ENCODE data around the gene IL21R.

IL21R gene

DNA sequence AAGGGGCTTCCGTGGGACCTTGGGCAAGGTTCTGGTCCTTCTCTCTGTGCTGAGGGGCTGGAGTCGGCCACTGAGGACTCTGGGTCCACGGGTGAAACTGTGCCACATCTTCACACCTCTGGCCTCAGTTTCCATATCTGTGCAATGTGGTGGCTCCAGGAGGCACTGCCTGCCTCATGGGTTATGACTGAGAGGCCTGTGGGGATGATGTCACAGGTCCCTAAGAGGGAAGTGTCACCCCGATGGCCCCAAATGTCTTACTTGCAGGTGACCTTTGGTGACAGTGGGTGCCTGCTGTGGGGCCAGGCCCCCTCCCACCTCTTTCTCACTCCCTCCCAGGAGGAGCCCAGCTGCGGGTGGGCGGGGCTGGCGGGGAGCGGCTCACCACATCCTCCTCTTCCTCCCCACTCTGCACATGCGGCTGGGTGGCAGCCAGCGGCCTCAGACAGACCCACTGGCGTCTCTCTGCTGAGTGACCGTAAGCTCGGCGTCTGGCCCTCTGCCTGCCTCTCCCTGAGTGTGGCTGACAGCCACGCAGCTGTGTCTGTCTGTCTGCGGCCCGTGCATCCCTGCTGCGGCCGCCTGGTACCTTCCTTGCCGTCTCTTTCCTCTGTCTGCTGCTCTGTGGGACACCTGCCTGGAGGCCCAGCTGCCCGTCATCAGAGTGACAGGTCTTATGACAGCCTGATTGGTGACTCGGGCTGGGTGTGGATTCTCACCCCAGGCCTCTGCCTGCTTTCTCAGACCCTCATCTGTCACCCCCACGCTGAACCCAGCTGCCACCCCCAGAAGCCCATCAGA lies at the start of gene IL21R:
IL21R (plus strand) TSS at position 407 of the 801 bp plus-strand sequence. CDS start 27,898 bp downstream, outside the sequence.
- DNase-seq: peak; percentile 81 to 85

DNA sequence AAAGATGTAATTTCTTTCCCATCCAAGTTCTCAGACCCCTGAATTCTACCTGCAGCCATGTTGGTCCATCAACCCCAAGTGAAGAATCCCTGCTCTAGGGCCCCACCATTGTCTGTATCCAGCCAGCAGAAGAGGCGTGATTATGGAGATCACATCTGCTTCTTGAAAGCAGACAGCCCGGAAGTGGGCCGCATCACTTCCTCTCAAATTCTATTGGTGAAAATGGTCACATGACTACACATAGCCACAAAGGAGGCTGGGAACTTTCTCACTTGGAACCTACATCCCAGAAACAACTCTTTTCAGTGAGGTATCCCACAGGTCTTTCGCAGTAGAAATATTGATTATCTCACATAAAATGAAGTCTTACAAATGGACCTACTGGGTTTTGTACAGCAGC lies 48.1 kb upstream of the IL21R start:
- DNase-seq: no peak

DNA sequence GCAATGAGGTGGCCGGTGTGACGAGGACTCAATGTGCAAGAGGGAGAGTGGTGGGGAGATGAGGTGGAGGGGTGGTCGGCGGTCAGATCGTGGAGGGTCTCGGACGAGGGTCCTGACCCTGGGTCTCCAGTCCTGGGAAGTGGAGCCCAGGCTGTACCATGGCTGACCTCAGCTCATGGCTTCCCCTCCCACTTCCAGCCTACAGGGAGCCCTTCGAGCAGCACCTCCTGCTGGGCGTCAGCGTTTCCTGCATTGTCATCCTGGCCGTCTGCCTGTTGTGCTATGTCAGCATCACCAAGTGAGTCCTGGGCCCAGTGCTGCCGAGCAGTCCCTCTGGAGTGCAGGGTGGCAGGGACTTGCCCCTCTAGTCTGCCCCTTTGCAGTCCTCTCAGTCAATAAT lies 46.4 kb upstream of the IL21R start:
- DNase-seq: peak; percentile 44 to 48

DNA sequence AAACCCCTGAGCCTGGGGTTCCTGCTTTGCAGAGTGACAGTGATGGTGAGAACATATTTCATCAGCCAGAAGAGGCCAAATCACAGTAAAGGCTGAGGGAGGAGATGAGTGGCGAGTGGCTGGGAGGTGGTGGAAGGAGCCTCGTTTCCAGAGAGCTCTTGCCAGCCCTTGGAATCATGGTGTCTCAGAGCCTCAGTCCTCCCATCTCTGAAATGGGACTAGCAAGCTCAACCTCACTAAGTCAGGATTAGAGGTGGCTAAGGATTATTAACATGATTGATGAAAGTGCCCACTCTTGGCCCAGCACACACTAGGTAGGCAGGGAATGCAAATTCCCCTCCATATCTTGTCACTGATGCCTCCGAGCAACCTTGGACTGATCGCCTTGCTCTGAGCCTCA lies 45.2 kb upstream of the IL21R start:
- no peak for DNase-seq

DNA sequence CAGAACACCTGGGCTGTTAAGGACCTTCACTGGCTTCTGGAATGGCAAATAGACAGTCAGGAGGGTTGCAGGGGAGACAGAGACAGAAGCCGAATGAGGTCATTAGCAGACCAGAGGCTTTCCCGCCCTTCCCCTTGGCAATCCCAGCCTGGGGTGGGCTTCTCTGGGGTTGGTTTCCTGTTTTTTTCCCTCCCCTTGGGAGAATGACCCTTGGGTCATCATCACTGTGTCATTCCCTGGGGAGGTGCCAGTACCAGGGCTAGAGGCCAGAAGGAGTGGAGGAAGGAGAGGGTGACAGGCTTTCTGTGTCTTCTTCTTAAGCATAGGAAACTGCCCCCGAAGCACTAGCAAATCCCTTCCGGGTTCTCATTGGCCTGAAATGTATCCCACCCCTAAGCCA lies 42.9 kb upstream of the IL21R start:
- DNase-seq: no peak

DNA sequence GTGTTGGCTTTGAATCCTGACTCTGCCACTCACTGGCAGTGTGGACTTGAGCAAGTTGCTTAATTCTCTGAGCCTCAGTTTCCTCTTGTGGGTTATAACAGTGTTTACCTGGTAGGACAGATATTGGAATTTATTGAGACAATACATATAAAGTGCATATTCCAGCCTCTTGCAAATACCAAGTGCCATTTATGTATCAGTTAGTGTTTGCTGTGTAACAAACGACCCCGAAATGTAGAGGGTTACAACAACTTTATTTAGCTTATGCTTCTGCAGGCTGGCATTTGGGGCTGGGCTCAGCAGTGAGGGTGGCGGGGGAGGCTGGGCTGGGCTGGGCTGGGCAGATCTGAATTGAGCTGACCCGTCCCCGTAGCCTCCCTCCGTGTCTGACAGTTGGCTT lies 42.4 kb upstream of the IL21R start:
- DNase-seq: no peak

DNA sequence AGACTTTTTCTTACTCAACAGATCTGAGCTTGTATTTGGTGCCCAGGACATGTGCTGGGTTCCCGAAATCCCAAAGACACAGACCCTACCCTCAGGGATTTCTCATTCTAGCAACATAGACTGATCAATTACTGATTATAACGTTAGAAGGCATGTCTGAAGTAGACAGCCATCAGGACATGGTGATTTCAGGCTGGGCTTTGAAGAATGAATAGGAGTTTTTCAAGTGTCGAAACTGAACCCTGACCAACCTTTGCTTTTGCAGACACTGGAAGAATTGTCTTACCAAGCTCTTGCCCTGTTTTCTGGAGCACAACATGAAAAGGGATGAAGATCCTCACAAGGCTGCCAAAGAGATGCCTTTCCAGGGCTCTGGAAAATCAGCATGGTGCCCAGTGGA lies 40.0 kb upstream of the IL21R start:
- no peak for DNase-seq

DNA sequence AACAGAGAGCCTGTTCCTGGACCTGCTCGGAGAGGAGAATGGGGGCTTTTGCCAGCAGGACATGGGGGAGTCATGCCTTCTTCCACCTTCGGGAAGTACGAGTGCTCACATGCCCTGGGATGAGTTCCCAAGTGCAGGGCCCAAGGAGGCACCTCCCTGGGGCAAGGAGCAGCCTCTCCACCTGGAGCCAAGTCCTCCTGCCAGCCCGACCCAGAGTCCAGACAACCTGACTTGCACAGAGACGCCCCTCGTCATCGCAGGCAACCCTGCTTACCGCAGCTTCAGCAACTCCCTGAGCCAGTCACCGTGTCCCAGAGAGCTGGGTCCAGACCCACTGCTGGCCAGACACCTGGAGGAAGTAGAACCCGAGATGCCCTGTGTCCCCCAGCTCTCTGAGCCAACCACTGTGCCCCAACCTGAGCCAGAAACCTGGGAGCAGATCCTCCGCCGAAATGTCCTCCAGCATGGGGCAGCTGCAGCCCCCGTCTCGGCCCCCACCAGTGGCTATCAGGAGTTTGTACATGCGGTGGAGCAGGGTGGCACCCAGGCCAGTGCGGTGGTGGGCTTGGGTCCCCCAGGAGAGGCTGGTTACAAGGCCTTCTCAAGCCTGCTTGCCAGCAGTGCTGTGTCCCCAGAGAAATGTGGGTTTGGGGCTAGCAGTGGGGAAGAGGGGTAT lies 39.3 kb upstream of the IL21R start:
- no peak for DNase-seq

DNA sequence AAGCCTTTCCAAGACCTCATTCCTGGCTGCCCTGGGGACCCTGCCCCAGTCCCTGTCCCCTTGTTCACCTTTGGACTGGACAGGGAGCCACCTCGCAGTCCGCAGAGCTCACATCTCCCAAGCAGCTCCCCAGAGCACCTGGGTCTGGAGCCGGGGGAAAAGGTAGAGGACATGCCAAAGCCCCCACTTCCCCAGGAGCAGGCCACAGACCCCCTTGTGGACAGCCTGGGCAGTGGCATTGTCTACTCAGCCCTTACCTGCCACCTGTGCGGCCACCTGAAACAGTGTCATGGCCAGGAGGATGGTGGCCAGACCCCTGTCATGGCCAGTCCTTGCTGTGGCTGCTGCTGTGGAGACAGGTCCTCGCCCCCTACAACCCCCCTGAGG lies 38.7 kb upstream of the IL21R start:
- DNase-seq: no peak

DNA sequence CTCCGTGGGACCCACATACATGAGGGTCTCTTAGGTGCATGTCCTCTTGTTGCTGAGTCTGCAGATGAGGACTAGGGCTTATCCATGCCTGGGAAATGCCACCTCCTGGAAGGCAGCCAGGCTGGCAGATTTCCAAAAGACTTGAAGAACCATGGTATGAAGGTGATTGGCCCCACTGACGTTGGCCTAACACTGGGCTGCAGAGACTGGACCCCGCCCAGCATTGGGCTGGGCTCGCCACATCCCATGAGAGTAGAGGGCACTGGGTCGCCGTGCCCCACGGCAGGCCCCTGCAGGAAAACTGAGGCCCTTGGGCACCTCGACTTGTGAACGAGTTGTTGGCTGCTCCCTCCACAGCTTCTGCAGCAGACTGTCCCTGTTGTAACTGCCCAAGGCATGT lies 38.2 kb upstream of the IL21R start:
- DNase-seq: no peak

DNA sequence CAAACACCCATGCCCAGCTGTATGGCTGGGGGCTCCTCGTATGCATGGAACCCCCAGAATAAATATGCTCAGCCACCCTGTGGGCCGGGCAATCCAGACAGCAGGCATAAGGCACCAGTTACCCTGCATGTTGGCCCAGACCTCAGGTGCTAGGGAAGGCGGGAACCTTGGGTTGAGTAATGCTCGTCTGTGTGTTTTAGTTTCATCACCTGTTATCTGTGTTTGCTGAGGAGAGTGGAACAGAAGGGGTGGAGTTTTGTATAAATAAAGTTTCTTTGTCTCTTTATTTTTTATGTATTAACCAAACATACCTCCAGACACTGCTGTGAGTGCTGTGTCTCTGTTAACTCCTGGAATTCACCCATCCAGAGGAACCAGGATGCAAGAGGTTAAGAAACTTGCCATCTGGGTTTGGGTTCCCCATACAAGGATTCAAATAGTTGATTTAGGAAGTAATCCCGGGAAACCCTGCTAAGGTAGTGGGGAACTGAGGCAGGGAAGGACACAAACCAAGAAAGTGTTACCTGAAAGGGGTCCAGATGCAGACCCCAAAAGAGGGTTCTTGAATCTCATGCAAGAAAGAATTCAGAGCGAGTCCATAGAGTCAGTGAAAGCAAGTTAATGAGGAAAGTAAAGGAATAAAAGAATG lies 37.4 kb upstream of the IL21R start:
- no peak for DNase-seq

DNA sequence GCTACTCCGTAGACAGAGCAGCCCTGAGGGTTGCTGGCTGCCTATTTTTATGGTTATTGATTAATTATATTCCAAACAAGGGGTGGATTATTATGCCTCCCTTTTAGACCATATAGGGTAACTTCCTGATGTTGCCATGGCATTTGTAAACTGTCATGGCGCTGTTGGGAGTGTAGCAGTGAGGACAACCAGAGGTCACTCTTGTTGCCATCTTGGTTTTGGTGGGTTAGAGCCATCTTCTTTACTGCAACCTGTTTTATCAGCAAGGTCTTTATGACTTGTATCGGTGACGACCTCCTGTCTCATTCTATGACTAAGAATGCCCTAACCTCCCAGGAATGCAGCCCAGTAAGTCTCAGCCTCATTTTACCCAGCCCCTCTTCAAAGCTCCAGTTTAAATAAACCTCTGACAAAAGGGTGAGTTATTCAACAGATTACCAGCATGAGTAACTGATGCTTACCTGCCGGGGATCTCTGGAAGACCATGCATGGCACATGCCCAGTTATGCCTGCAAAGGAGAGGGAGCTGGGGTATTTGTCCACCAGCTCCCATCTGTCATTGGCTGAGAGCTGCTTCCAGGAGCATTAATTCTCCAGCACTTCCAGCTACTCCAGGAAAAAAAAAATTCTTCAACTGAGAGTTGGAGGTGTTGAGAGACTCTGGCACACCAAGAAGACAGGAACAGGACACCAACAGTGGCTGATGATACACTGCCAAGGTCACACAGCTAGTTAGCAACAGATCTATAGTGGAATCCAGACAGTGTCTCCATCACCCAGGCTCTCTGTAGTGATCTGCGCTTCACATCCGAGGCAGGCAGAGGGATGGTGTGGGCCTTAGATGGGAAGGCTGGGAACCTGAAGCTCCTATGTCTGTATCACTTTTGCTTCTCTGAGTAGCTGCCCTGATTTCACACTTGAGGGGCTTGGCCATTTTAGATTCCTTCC lies 36.6 kb upstream of the IL21R start:
- DNase-seq: no peak

DNA sequence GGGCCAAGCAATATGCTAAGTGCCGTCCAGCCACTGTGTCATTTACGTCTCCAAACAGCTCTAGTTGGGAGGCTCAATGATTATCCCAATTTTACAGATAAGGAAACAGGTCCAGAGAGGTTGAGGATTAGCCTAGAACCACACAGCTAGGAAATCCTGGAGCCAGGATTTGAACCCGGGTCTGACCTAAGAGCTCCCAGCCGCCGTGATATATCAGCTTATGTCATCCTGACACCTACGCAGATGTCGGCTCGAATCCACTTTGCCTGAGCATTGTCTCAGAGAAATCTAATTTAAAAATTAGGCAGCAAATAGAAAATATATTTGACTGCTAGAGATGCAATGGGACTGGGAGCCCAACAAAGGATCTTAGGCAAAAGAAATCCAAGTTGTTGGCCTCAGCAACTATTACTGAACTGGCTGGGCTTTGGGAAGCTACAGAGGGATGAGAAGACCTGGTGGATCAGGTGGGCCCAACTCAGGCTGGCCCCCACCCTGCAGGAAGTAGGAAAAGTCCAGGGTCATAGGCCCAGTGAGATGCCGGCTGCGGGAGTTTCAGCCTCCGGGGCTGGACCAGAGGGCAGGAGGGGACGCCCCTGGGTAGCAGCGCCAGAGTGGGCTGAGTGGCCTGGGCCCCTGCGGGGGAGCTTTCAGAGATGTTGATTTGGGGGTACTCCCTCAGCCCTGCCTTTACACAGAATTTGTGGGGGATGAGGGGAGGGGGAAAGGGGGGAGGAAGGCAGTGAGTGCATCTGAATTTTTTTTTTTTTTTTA lies 35.1 kb upstream of the IL21R start:
- DNase-seq: peak in 1 of 2 experiments; percentile 20

DNA sequence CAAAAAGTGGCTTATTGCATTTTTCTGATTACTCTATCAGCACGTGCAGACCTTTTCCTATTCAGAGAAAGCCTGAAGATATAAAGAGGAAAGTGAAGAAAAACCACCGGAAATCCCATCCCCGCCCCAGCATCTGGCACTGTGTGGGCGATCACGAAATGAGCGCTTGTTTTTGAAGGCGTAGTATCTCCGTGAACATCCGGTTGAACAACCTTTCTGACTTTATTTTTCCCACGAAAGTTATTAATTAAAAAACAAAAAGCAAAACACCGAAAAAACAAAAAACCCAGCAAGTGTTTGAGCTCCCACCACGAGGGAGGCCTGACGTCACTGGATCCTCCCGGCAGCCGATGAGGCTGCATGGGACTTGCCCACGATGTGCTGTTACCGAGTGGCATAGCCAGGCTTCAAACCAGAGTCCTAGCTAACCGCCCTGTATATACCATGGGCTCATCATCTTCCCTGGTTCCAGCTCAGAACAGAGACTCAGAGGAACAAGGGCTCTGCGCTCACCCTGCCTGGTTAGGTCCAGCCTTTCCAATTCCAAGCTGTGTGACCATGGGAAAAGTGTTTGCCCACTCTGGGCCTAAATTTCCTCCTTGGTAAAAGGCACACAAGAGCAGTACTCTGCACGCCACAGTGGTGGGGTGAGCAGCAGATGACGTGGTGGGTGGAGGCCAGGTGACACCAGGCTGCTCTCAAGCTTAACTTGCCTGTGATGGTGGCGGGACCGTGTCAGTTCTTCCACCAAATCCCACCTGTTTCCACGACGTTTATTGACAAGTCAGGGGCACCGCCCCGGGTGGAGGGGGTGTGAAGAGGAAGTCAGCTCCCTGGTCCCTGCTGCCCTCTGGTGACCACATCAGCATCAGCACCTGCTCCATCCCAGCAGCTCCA lies 34.3 kb upstream of the IL21R start:
- peak; percentile 93 to 95 for DNase-seq

DNA sequence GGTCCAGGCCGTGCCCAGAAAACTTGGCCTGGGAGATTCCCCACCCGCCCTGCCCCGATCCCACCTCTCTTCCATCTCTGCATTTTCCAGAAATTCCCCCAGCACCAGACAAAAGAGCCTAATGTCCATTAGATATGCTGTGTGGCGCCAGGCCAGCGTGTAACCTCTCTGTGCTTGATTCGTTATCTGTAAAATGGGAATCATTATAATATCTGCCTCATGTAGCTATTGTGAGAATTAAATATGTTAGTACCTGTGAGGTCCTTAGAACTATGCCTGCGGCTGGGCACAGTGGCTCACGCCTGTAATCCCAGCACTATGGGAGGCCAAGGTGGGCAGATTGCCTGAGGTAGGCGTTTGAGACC lies 33.6 kb upstream of the IL21R start:
- DNase-seq: no peak

DNA sequence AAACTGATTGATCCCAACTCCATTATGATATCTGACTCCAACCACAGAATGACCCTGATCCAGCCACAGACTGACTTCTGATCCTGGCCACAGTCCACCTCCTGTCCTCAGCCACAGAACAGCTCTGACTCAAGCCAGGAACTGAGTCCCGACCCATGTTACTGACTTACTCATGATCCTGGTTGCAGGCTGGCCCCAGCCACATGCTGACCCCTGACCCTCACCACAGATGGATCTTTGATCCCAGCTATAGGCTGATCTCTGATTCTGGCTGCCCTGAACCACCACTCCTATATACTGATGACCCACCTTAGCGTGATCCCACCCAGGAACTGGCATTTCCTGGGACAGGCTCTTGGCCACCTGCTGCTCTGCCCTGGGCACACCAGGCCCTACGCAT lies 32.2 kb upstream of the IL21R start:
- no peak for DNase-seq

DNA sequence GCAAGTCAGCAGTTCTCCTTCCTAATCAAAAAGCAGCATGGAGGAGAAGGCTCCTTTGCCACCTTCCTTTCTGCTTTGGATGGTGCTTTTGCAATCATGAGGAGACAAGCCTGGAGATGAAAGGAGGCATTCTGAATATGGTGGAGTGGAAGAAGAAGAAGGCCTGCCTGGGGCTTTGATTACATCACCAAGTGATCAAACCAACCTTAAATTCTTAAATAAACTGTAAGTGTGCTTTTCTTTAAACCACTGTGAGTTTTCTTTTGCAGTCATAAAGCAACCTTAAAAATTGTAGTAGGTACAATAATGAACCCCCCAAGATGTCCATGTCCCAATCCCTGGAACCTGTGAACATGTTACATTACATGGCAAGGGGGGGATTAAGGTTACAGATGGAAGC lies 31.7 kb upstream of the IL21R start:
- DNase-seq: no peak

DNA sequence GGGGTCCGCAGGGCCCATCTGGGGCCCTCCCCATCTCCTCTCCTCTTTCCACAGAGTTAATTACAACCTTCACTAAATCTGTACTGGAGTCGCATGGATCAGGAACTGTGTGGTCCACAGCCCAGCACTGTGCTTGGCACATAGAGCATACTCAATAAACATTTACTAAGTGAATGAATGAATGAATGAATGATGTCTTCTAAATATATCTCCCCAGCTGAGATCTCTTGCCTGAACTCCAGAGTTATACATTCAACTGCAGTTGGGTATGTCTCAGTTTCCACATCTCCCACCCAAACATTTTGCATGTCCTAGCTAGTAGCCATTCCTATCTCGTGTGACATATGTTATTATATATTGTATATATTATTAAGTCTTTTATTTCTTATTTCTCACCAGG lies 28.7 kb upstream of the IL21R start:
- no peak for DNase-seq

DNA sequence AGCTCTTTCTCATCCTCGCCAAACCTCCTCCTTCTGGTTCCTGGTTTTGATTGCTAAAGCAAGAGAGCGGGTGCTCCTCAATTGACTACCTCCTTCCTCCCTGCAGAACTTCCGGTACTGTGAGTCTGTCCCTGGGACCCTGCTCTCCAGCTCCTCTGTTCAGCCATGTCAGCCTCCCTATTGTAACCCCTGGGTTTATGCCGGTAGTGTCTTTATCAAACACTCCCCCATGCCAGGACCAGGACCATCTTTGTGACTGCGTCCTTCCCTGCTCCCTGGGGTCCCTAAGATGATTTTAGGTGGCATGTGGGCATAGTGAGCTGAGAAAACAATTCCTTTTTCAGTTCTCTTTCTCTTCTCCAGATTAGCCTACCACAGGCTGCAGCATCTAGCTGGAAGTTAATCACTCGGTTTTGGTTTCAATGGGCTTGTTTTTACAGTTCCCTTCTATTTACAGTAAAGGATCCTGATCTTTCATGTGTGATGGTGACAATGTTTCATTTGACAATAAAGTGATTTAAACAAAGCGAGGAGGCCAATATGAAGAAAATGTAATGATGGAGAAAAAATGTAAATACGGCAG lies 27.7 kb upstream of the IL21R start:
- no peak for DNase-seq

DNA sequence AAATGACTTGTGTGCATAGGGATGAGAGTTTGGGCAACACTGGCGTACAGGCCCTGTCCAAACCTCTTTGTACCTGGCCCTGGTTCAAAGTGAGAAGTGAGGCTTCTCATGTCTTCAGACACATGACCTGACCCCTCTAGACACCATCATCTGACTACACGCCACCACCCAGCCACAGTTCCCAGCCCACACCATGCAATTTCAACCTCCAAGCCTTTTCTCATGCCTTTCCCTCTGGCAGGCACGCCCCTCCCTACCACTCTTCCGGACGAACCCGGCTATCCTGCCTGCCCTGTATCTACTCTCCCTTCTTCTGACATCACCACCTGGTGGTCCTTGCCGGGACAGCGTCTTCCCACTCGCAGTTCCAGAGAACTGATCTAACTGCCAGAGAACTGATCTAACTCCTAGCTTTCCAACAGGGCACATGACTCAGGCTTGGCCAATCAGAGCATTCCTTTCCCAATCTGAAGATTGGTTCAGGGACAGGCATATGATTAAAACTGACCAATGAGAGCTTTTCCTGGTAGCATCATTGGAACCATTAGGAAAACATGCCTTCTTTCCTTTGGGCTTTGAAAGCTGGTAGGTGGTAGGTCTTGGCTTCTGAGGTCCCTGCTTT lies 27.1 kb upstream of the IL21R start:
- DNase-seq: peak; percentile 42 to 51
